Measurements from ENCODE around the gene ATP5F1B. TPM values are rescaled to one million over a fixed set of nuclear protein-coding genes. Genes with fewer than 3 reads are reported as not detected.

Gene ATP5F1B
- total and polyA plus RNA-seq, 2 of the 13 experiments (the other 11 are each of a cell fraction or from before 2014, with no cell fraction given), result 1,051 to 1,180 TPM

DNA sequence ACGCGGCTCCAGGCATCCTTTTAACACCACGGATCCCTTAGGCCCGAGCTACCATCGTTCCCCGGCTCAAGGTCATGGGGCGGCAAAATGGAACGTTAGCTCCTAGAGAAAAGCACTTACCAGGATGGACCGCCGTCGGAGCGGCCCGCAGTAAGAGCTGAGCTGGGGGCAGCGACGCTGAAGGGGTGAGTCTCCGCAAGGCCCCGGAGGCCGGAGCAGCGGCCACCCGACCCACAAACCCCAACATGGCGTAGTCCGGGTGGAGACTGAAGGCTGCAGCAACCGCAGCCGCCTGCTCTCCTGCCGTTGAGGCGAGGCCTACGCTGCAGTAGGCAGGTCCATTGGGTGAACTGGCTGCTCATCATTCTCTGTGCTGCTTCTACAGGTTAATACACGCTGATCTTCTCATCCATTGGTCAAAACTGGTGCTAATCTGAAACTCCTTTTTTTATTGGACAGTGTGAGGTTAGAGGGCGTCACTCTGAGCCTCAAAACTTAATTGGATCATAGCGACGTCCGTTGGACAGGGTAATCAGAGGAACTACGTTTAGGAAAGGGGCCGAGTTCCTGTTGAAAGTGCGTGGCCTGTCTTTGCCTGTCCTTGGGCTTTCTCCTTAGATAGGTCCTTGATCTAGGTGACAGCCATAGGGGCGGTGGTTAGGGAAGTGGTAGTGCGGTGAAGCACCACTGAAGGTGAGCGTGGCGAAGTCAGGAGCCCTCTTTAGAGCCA, at the start of gene ATP5F1B (continued):
- TF ChIP-seq, protein P1, sequence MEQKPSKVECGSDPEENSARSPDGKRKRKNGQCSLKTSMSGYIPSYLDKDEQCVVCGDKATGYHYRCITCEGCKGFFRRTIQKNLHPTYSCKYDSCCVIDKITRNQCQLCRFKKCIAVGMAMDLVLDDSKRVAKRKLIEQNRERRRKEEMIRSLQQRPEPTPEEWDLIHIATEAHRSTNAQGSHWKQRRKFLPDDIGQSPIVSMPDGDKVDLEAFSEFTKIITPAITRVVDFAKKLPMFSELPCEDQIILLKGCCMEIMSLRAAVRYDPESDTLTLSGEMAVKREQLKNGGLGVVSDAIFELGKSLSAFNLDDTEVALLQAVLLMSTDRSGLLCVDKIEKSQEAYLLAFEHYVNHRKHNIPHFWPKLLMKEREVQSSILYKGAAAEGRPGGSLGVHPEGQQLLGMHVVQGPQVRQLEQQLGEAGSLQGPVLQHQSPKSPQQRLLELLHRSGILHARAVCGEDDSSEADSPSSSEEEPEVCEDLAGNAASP (CRISPR knock-in tag; IDR thresholded peaks at IDR 0.05; ENCODE audit: borderline replicate concordance), result no peak; the same call in 1 of the 2 replicates
- TF ChIP-seq SRY (CRISPR knock-in tag; IDR thresholded peaks at IDR 0.05) (peak; percentile 79), TCF7L2 (IDR thresholded peaks at IDR 0.05; ENCODE audit: low read depth, low read length) (no peak), RBM39 (IDR thresholded peaks at IDR 0.05; ENCODE audit: low read depth, low read length, poor library complexity, severe bottlenecking) (peak; percentile 68), MEF2D (CRISPR knock-in tag; IDR thresholded peaks at IDR 0.05) (no peak; the same call in 1 of the 2 replicates), RXRA (CRISPR knock-in tag; IDR thresholded peaks at IDR 0.05) (peak; percentile 61; the same call in 1 of the 2 replicates), ZFY (CRISPR knock-in tag; IDR thresholded peaks at IDR 0.05) (peak; percentile 97), ZNF160 (CRISPR knock-in tag; IDR thresholded peaks at IDR 0.05) (peak; percentile 79), PRMT3 (CRISPR knock-in tag; IDR thresholded peaks at IDR 0.05; ENCODE audit: borderline replicate concordance, low read depth) (peak; percentile 39; the same call in 1 of the 2 replicates), REL (CRISPR knock-in tag; conservative IDR thresholded peaks at IDR 0.05) (0 out of 2 replicates have a peak, but pooled peaks have one; percentile 77), TP53 (CRISPR knock-in tag; conservative IDR thresholded peaks at IDR 0.05) (no peak), HMG20B (CRISPR knock-in tag; conservative IDR thresholded peaks at IDR 0.05) (peak; percentile 42; the same call in 1 of the 2 replicates), SP2 (CRISPR knock-in tag; IDR thresholded peaks at IDR 0.05) (peak; percentile 99), MBNL3 (CRISPR knock-in tag; conservative IDR thresholded peaks at IDR 0.05) (no peak), POLR2AphosphoS2 (IDR thresholded peaks at IDR 0.05; ENCODE audit: low read depth, low read length) (peak; percentile 74; the same call in 1 of the 2 replicates), ZNF552 (CRISPR knock-in tag; IDR thresholded peaks at IDR 0.05; ENCODE audit: borderline replicate concordance) (0 out of 2 replicates have a peak, but pooled peaks have one; percentile 76)
- TF ChIP-seq, protein P2, sequence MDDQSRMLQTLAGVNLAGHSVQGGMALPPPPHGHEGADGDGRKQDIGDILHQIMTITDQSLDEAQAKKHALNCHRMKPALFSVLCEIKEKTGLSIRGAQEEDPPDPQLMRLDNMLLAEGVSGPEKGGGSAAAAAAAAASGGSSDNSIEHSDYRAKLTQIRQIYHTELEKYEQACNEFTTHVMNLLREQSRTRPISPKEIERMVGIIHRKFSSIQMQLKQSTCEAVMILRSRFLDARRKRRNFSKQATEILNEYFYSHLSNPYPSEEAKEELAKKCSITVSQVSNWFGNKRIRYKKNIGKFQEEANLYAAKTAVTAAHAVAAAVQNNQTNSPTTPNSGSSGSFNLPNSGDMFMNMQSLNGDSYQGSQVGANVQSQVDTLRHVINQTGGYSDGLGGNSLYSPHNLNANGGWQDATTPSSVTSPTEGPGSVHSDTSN (CRISPR knock-in tag; IDR thresholded peaks at IDR 0.05; ENCODE audit: borderline replicate concordance), result peak; percentile 97; the same call in 1 of the 2 replicates
- TF ChIP-seq, protein P3, sequence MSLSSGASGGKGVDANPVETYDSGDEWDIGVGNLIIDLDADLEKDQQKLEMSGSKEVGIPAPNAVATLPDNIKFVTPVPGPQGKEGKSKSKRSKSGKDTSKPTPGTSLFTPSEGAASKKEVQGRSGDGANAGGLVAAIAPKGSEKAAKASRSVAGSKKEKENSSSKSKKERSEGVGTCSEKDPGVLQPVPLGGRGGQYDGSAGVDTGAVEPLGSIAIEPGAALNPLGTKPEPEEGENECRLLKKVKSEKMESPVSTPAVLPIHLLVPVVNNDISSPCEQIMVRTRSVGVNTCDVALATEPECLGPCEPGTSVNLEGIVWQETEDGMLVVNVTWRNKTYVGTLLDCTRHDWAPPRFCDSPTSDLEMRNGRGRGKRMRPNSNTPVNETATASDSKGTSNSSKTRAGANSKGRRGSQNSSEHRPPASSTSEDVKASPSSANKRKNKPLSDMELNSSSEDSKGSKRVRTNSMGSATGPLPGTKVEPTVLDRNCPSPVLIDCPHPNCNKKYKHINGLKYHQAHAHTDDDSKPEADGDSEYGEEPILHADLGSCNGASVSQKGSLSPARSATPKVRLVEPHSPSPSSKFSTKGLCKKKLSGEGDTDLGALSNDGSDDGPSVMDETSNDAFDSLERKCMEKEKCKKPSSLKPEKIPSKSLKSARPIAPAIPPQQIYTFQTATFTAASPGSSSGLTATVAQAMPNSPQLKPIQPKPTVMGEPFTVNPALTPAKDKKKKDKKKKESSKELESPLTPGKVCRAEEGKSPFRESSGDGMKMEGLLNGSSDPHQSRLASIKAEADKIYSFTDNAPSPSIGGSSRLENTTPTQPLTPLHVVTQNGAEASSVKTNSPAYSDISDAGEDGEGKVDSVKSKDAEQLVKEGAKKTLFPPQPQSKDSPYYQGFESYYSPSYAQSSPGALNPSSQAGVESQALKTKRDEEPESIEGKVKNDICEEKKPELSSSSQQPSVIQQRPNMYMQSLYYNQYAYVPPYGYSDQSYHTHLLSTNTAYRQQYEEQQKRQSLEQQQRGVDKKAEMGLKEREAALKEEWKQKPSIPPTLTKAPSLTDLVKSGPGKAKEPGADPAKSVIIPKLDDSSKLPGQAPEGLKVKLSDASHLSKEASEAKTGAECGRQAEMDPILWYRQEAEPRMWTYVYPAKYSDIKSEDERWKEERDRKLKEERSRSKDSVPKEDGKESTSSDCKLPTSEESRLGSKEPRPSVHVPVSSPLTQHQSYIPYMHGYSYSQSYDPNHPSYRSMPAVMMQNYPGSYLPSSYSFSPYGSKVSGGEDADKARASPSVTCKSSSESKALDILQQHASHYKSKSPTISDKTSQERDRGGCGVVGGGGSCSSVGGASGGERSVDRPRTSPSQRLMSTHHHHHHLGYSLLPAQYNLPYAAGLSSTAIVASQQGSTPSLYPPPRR (CRISPR knock-in tag; IDR thresholded peaks at IDR 0.05; ENCODE audit: borderline replicate concordance), result peak; percentile 10; the same call in 1 of the 2 replicates
- TF ChIP-seq, protein P4, sequence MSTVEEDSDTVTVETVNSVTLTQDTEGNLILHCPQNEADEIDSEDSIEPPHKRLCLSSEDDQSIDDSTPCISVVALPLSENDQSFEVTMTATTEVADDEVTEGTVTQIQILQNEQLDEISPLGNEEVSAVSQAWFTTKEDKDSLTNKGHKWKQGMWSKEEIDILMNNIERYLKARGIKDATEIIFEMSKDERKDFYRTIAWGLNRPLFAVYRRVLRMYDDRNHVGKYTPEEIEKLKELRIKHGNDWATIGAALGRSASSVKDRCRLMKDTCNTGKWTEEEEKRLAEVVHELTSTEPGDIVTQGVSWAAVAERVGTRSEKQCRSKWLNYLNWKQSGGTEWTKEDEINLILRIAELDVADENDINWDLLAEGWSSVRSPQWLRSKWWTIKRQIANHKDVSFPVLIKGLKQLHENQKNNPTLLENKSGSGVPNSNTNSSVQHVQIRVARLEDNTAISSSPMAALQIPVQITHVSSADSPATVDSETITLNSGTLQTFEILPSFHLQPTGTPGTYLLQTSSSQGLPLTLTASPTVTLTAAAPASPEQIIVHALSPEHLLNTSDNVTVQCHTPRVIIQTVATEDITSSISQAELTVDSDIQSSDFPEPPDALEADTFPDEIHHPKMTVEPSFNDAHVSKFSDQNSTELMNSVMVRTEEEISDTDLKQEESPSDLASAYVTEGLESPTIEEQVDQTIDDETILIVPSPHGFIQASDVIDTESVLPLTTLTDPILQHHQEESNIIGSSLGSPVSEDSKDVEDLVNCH (CRISPR knock-in tag; IDR thresholded peaks at IDR 0.05), result no peak

Data from HepG2 (cell line).